IMR-90 (cell line): ENCODE results near the gene FRMD3. TPM values are rescaled to one million over a fixed set of nuclear protein-coding genes. Genes with fewer than 3 reads are reported as not detected.

ENCODE experiments used
- ATAC-seq: fragments of 200-7000 bp; cut with Tn5 transposase; 2 replicates; pipeline ENCODE4 v1.9.1; 2020; ENCODE audit warnings: low read depth, mild to moderate bottlenecking, moderate library complexity
- BruUV-seq: library from RNA; stranded (reverse); fragments of 400-500 nt; replicated peaks from 2 replicates; lab custom pipeline; 2021; lab: Mats Ljungman, UMichigan
- CTCF ChIA-PET: fragments of 300-600 bp; formaldehyde crosslinking; extraction: SDS; loops from one replicate; lab custom pipeline; 2021; ENCODE audit warnings: antibody characterized with exemption; lab: Yijun Ruan, JAX
- POLR2A ChIA-PET: fragments of 300-600 bp; sonication (Branson Sonifier 250); formaldehyde crosslinking; loops from one replicate; lab custom pipeline; 2022; ENCODE audit warnings: antibody characterized with exemption; ENCODE audit not compliant: unreplicated experiment; lab: Charles Lee
- DNase-seq: peaks from one replicate; pipeline ENCODE4 v3.0.0; 2013
- H2AFZ ChIP-seq: replicated peaks from 2 replicates; pipeline ENCODE3; 2013; ENCODE audit warnings: low read length, mild to moderate bottlenecking; ENCODE audit not compliant: poor library complexity
- H2AK5ac ChIP-seq: 2 replicates; pipeline ENCODE4 v1.6.1; 2013; ENCODE audit warnings: low read depth, low read length, inconsistent platforms
- H2AK9ac ChIP-seq: replicated peaks from 2 replicates; pipeline ENCODE3; 2013; ENCODE audit warnings: mild to moderate bottlenecking, low read depth, low read length, moderate library complexity; ENCODE audit not compliant: poor library complexity
- H2BK120ac ChIP-seq: 2 replicates; pipeline ENCODE4 v1.6.1; 2013; ENCODE audit warnings: low read depth, low read length, inconsistent platforms
- H2BK15ac ChIP-seq: 3 replicates; pipeline ENCODE4 v1.6.1; 2013; ENCODE audit warnings: low read depth, low read length, inconsistent platforms
- H2BK20ac ChIP-seq: 2 replicates; pipeline ENCODE4 v1.6.1; 2013; ENCODE audit warnings: low read depth, mild to moderate bottlenecking, inconsistent platforms, low read length, moderate library complexity
- H2BK5ac ChIP-seq: 2 replicates; pipeline ENCODE4 v1.6.1; 2013; ENCODE audit warnings: mild to moderate bottlenecking, low read depth, low read length, inconsistent platforms; ENCODE audit not compliant: poor library complexity, severe bottlenecking
- H3K14ac ChIP-seq: replicated peaks from 2 replicates; pipeline ENCODE4 v1.6.1; 2013; ENCODE audit warnings: low read depth, low read length, inconsistent platforms
- H3K18ac ChIP-seq: 2 replicates; pipeline ENCODE4 v1.6.1; 2013; ENCODE audit warnings: low read depth, low read length, control low read depth
- H3K23ac ChIP-seq: 2 replicates; pipeline ENCODE4 v1.6.1; 2013; ENCODE audit warnings: low read depth, low read length, inconsistent platforms
- H3K27ac ChIP-seq: 2 replicates; pipeline ENCODE4 v1.5.1; 2013; ENCODE audit warnings: mild to moderate bottlenecking, control low read depth, low read length; ENCODE audit not compliant: insufficient read depth
- H3K27me3 ChIP-seq: 2 replicates; pipeline ENCODE4 v1.6.1; 2013; ENCODE audit warnings: low read length; ENCODE audit not compliant: control insufficient read depth, insufficient read depth
- H3K36me3 ChIP-seq: 2 replicates; pipeline ENCODE4 v1.6.1; 2013; ENCODE audit warnings: low read length, mixed read lengths; ENCODE audit not compliant: control insufficient read depth, insufficient read depth
- H3K4ac ChIP-seq: 2 replicates; pipeline ENCODE4 v1.6.1; 2013; ENCODE audit warnings: low read depth, low read length, inconsistent platforms
- H3K4me1 ChIP-seq: 2 replicates; pipeline ENCODE4 v1.6.1; 2013; ENCODE audit warnings: low read length, mixed read lengths; ENCODE audit not compliant: control insufficient read depth, insufficient read depth
- H3K4me2 ChIP-seq: 2 replicates; pipeline ENCODE4 v1.6.1; 2013; ENCODE audit warnings: low read depth, mild to moderate bottlenecking, control low read depth, low read length, moderate library complexity
- H3K4me3 ChIP-seq: 2 replicates; pipeline ENCODE4 v1.5.1; 2013; ENCODE audit warnings: low read depth, mild to moderate bottlenecking, control low read depth, low read length, moderate library complexity; ENCODE audit not compliant: insufficient read depth
- H3K56ac ChIP-seq: 2 replicates; pipeline ENCODE4 v1.6.1; 2013; ENCODE audit warnings: low read length, inconsistent platforms; ENCODE audit not compliant: insufficient read depth; ENCODE audit errors: extremely low read depth
- H3K79me1 ChIP-seq, 2 experiments: 2 replicates each; pipeline ENCODE4 v1.6.1; 2013; ENCODE audit warnings: low read length in 2 of 2, inconsistent platforms in 1 of 2, low read depth in 1 of 2
- H3K9ac ChIP-seq: 2 replicates; pipeline ENCODE4 v1.6.1; 2013; ENCODE audit warnings: low read depth, low read length, control low read depth
- H3K9me1 ChIP-seq: 2 replicates; pipeline ENCODE4 v1.6.1; 2013; ENCODE audit warnings: low read length, inconsistent platforms; ENCODE audit not compliant: insufficient read depth
- H3K9me3 ChIP-seq: 2 replicates; pipeline ENCODE4 v1.6.1; 2013; ENCODE audit warnings: low read length; ENCODE audit not compliant: control insufficient read depth, insufficient read depth
- H4K20me1 ChIP-seq: 2 replicates; pipeline ENCODE4 v1.6.1; 2013; ENCODE audit warnings: low read length, inconsistent platforms; ENCODE audit not compliant: insufficient read depth
- H4K5ac ChIP-seq: 2 replicates; pipeline ENCODE4 v1.6.1; 2013; ENCODE audit warnings: mild to moderate bottlenecking, low read depth, low read length, control low read depth
- H4K8ac ChIP-seq, 2 experiments: 2 replicates each; pipeline ENCODE4 v1.6.1; 2013; ENCODE audit warnings: low read depth in 2 of 2, low read length in 2 of 2, control low read depth in 1 of 2, inconsistent platforms in 1 of 2
- H4K91ac ChIP-seq: 2 replicates; pipeline ENCODE4 v1.6.1; 2013; ENCODE audit warnings: low read depth, low read length, inconsistent platforms; ENCODE audit not compliant: insufficient read depth
- BHLHE40 ChIP-seq: fragments of 150-350 bp; IDR thresholded peaks from 2 replicates; pipeline ENCODE4 v1.6.1; 2016; ENCODE audit warnings: mild to moderate bottlenecking, low read depth, low read length
- CEBPB ChIP-seq: IDR thresholded peaks from 2 replicates; pipeline ENCODE4 v1.6.1; 2012; ENCODE audit warnings: low read depth, low read length, improper control_type of control experiment
- ELK1 ChIP-seq: fragments of 150-350 bp; IDR thresholded peaks from 2 replicates; pipeline ENCODE4 v1.6.1; 2016; ENCODE audit warnings: low read depth, mild to moderate bottlenecking, low read length, moderate library complexity, borderline replicate concordance
- FOS ChIP-seq: fragments of 150-350 bp; IDR thresholded peaks from 2 replicates; pipeline ENCODE4 v1.6.1; 2016; ENCODE audit warnings: low read depth, low read length
- MAFK ChIP-seq: IDR thresholded peaks from 2 replicates; pipeline ENCODE4 v1.6.1; 2012; ENCODE audit warnings: low read depth, low read length, improper control_type of control experiment
- POLR2A ChIP-seq: IDR thresholded peaks from 2 replicates; pipeline ENCODE4 v1.6.1; 2012; ENCODE audit warnings: mild to moderate bottlenecking, low read depth, low read length
- RAD21 ChIP-seq: IDR thresholded peaks from 2 replicates; pipeline ENCODE4 v1.6.1; 2012; ENCODE audit warnings: low read length, improper control_type of control experiment
- RCOR1 ChIP-seq: IDR thresholded peaks from 2 replicates; pipeline ENCODE4 v1.6.1; 2012; ENCODE audit warnings: mild to moderate bottlenecking, low read length, improper control_type of control experiment; ENCODE audit not compliant: insufficient replicate concordance
- RFX5 ChIP-seq: IDR thresholded peaks from 2 replicates; pipeline ENCODE4 v1.8.0; 2012; ENCODE audit warnings: low read depth, mild to moderate bottlenecking, low read length, moderate library complexity
- WGBS, 2 experiments: methylation state at CpG; one replicate each; pipeline versions ENCODE4 v1.1.5 to v1.1.7; 2013; ENCODE audit warnings: missing lambda C conversion rate in 2 of 2; ENCODE audit not compliant: insufficient read length in 1 of 2; ENCODE audit errors: extremely low coverage in 2 of 2; 5-methylcytosine and 5-hydroxymethylcytosine counted together
- dilution Hi-C: fragments of 300-500 bp; cut with HindIII; formaldehyde crosslinking; loops from one replicate; pipeline ENCODE4 v1.14.3; 2018; ENCODE audit warnings: low sequenced_read_pairs; ENCODE audit not compliant: unreplicated experiment
- in situ Hi-C: fragments of 300-500 bp; cut with MboI; formaldehyde crosslinking; loops from 3 replicates; pipeline ENCODE4 v1.14.3; 2019; ENCODE audit warnings: low sequenced_read_pairs, inconsistent platforms, mixed read lengths
- intact Hi-C: fragments of 100-400 bp; cut with micrococcal nuclease; formaldehyde crosslinking; loops from 2 replicates; pipeline ENCODE4 v1.10.0; 2022
- polyA plus RNA-seq, 3 experiments: library from polyadenylated mRNA; depleted of rRNA; stranded (reverse); fragments of >200 nt; gene quantifications; 2 replicates each; pipeline ENCODE4 v1.2.3, GENCODE V29; 2012; ENCODE audit warnings: low replicate concordance in 1 of 3
- total RNA-seq: library from RNA; depleted of rRNA; stranded (reverse); fragments of >200 nt; gene quantifications from 2 replicates; pipeline ENCODE4 v1.2.3, GENCODE V29; 2012

FRMD3 gene
- total and polyA plus RNA-seq, 2 of the 4 experiments (the other 2 are of a cell fraction) = 0.02 to 0.18 TPM

- no peak overlapping the region for H2AK9ac ChIP-seq
- H3K36me3 ChIP-seq = no peaks in the 10 kb centered on the region
- ChIA-PET CTCF (no interaction called here), POLR2A (no interaction called here)
- no peak overlapping the region for H2BK5ac ChIP-seq
- H3K23ac ChIP-seq = no peak overlapping the region
- no peaks in the 10 kb centered on the region for H3K9me3 ChIP-seq
- H4K91ac ChIP-seq = no peak overlapping the region
- no TSS peak for BruUV-seq
- no peak overlapping the region for H2BK20ac ChIP-seq
- no peak overlapping the region for H3K14ac ChIP-seq
- ATAC-seq (no peak), DNase-seq (no peak)
- in situ Hi-C loops = no loop called here
- no peaks in the 10 kb centered on the region for H3K27me3 ChIP-seq
- H3K18ac ChIP-seq = no peak overlapping the region
- H3K27ac ChIP-seq = no peak overlapping the region
- no peak overlapping the region for H2BK120ac ChIP-seq
- no peak overlapping the region for H2BK15ac ChIP-seq
- H3K4me3 ChIP-seq = no peak overlapping the region
- no peak overlapping the region for H2AK5ac ChIP-seq
- TF ChIP-seq FOS (no peak), POLR2A (no peak), RAD21 (no peak), BHLHE40 (no peak), CEBPB (no peak), MAFK (no peak), RFX5 (no peak), RCOR1 (no peak), ELK1 (no peak)
- no CpG with 5 or more reads among the region's 6 CpGs for WGBS, 2 experiments
- dilution Hi-C loops = no loop called here
- no peaks in the 10 kb centered on the region for H3K79me1 ChIP-seq
- no peak overlapping the region for H3K4ac ChIP-seq
- H3K56ac ChIP-seq = no peak overlapping the region
- no peaks in the 10 kb centered on the region for H4K20me1 ChIP-seq
- H3K4me1 ChIP-seq = no peaks in the 10 kb centered on the region
- no peak overlapping the region for H2AFZ ChIP-seq
- no peak overlapping the region for H4K8ac ChIP-seq
- H3K9ac ChIP-seq = no peak overlapping the region
- intact Hi-C loops = no loop called here
- H3K4me2 ChIP-seq = no peak overlapping the region
- H4K5ac ChIP-seq = no peak overlapping the region
- H3K9me1 ChIP-seq = no peaks in the 10 kb centered on the region
These were observed 338.4 kb downstream of the FRMD3 start for GRCh38 chr9:83199832-83200231.
